ENCODE results near the gene ITPKB.
"Not testable (repeated sequence)": the region's sequence is repeated elsewhere in the genome, so short reads cannot be mapped to it uniquely, and the experiment has no call there.

ITPKB gene

GRCh38 chr1:226754793-226755533 is 15.9 kb upstream of the ITPKB start:
- DNase-seq (ENCODE audit: low read depth): no peak

DNA sequence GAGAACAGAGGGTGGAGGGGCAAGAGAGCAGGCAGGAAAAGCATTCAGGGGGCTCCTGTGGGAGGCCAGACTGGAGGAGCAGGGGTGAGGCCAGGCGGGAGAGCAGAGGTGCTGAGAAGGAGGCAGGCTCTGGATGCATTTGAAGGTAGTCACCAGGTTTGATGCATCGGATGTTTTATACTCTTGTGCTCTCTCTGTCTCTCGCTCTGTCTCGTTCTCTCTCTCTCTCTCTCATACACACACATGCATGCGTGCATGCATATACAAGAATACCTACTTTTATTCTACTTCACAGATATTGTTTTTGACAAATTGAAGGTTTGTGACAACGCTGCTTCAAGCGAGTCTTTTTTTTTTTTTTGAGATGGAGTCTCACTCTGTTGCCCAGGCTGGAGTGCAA is 15.0 kb upstream of the ITPKB start:
- DNase-seq (ENCODE audit: low read depth): no peak

GRCh38 chr1:226751703-226752102 is 12.6 kb upstream of the ITPKB start:
- DNase-seq (ENCODE audit: low read depth): no peak

- DNase-seq (ENCODE audit: low read depth): no peak
Measured at GRCh38 chr1:226751214-226751613, 12.1 kb upstream of the ITPKB start.

GRCh38 chr1:226749467-226749866 is 10.4 kb upstream of the ITPKB start:
- DNase-seq (ENCODE audit: low read depth): no peak

- DNase-seq (ENCODE audit: low read depth): no peak
Measured at GRCh38 chr1:226748306-226748705, 9.2 kb upstream of the ITPKB start.

DNA sequence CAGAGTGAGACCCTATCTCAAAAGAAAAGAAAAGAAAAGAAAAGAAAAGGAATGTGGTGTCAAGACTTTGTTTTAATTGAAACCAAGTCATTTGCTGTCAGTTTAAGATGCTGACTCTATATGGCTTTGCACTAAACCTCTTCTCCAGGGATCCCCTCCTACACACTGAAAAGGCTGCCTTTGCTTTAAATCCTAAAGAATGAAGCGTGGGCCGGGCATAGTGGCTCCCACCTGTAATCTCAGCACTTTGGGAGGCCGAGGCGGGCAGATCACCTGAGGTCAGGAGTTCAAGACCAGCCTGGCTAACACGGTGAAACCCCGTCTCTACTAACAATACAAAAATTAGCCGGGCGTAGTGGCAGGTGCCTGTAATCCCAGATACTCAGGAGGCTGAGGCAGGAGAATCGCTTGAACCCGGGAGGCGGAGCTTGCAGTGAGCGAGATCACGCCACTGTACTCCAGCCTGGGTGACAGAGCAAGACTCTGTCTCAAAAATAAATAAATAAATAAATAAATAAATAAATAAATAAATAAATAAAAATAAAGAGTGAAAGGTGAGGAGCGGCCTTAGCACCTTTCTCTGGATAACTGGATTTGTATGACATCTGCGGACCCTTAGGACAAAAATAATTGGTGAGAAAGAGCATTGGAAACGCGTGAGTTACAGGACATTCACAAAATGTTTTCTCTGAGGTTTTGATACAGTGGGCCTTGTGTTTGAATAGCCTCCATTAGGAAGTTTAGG is 8.6 kb upstream of the ITPKB start:
- not testable (repeated sequence) for DNase-seq (ENCODE audit: low read depth)

DNA sequence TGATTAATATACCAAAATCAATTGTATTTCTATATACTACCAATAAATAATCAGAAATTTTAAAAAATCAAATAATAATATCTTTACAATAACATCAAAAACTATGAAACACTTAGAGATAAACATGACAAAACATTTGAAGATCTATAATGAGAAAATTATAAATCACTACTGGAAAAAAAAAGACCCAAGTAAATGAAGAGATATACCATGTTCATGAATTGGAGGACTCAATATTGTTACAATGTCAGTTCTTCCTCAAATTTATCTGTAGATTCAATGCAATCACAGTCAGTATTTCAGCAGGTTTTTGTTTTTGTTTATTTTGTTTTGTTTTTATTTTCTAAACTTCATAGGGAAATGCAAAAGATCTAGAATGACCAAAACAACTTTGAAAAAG is 4.2 kb upstream of the ITPKB start:
- no peak for DNase-seq (ENCODE audit: low read depth)

- no peak for DNase-seq (ENCODE audit: low read depth)
Measured at GRCh38 chr1:226741009-226741408, 1.9 kb upstream of the ITPKB start.

DNA sequence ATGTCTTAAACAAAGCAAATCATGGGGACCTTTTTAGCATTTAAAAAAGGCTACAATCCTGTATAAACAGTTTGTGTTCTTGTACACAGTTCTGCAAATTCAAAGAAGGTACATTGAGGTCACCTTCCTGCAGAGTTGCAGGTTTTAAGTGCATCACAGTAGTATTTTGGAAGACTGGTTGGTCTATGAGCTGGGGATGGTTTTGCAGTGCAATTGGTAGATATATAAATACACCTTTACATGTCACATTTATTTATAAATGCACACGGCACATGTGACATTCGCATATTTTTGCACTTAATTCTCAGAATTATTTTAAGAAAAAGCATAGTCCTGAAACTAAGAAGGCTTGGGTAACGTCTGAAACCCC is 599 bp upstream of the ITPKB start:
- DNase-seq (ENCODE audit: low read depth): no peak

GRCh38 chr1:226738421-226738994 is 574 bp downstream of the ITPKB start:
- no peak for DNase-seq (ENCODE audit: low read depth)

DNA sequence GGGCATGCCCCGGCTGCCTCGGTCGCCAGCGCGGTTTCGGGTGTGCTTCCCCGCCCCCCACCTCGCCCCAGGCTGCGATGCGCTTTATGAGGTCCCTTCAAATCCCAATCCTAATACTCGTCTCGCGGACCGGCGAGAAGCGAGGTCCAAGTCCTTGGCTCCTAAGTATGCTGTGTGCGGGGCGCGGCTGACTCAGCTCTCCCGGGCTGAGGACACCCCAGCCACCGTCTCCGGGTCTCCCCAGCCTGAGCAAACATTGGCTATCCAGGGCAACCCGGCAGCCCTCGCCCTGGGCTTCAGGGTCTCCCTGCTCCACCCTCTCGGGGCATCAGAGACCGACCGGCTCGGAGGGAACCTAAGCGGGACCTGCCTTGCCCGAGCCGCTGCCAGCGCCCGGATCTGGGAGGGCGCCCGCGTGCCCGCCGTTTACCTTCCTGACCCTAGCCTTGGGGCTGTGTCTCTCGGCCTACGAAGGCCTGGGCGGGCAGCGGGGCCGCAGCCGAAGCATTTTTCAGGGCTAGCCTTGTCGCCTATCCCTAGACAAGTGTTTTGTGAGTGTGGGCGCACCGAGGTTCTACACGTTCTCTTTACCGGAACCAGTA is 1.2 kb downstream of the ITPKB start:
- DNase-seq (ENCODE audit: low read depth): no peak

- no peak for DNase-seq (ENCODE audit: low read depth)
Measured at GRCh38 chr1:226736908-226737818, 1.9 kb downstream of the ITPKB start.

GRCh38 chr1:226736001-226736907 is 2.8 kb downstream of the ITPKB start:
- DNase-seq (ENCODE audit: low read depth): no peak

- DNase-seq (ENCODE audit: low read depth): no peak
Measured at GRCh38 chr1:226735576-226735975, 3.5 kb downstream of the ITPKB start.

DNA sequence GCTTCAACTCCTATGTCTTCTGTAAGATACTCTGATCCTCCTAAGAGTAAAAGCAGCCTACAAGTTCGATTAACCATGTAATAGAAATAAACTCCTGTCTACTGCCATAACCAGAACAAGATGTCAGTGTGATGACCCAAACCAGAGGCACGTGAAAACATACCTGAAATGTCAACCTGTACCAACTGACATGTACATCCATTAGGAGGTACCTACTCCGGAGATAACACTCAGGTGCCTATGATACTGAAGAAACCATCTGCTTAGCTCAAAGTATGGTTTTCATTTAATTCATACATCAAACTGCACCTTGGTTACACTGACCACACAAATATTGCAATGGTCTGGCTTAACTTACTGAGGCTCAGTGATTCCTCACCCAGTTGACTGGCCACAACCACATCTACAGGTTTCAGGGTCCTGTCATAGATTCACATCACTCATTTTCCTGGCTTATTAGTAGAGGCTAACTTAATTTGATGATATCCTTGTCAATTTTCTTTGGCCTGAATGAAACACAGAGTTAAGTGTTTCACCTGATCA is 4.4 kb downstream of the ITPKB start:
- no peak for DNase-seq (ENCODE audit: low read depth)

- no peak for DNase-seq (ENCODE audit: low read depth)
Measured at GRCh38 chr1:226733876-226734275, 5.2 kb downstream of the ITPKB start.

DNA sequence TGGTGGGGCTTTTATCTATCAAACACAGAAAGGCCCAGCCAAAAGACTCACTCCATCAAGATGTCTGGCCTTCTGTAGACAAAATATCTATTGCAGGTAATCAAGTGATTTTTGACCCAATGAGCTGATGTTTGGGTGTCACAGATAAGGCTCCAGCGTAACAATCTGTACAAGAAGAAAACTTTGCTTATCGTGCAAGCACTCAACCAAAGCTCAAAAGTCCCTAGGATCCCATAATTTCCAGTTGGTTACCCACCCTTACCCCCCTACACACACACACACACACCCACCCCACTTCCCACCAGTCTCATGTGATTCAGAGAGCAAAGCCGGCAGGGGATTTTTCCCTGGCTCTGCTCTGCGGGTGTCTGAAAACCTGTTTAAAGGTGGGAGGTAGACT is 5.8 kb downstream of the ITPKB start:
- DNase-seq (ENCODE audit: low read depth): no peak

- no peak for DNase-seq (ENCODE audit: low read depth)
Measured at GRCh38 chr1:226732856-226733291, 6.2 kb downstream of the ITPKB start.

GRCh38 chr1:226731257-226731893 is 7.7 kb downstream of the ITPKB start:
- no peak for DNase-seq (ENCODE audit: low read depth)
